ENCODE data around the gene CLASP1.

DNA sequence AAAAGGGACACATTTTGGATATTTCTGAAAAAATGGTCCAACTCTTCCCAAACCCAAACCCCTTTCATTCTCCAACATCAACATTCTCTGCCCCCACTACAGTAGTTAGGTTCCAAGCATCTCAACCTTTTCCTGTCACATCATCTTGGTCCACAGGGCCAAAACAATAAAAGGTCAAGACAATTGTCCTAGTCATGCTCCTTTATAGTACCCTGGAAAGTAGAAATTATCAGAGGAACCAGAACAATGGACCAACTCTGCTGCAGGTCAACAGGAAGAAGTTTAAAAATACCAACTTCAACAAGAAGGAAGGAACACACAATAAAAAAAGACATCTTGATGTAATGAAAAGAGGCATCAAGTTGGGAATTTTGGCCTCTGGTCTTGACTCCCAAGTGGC lies 36.1 kb downstream of the CLASP1 start:
- TF ChIP-seq, protein P1, sequence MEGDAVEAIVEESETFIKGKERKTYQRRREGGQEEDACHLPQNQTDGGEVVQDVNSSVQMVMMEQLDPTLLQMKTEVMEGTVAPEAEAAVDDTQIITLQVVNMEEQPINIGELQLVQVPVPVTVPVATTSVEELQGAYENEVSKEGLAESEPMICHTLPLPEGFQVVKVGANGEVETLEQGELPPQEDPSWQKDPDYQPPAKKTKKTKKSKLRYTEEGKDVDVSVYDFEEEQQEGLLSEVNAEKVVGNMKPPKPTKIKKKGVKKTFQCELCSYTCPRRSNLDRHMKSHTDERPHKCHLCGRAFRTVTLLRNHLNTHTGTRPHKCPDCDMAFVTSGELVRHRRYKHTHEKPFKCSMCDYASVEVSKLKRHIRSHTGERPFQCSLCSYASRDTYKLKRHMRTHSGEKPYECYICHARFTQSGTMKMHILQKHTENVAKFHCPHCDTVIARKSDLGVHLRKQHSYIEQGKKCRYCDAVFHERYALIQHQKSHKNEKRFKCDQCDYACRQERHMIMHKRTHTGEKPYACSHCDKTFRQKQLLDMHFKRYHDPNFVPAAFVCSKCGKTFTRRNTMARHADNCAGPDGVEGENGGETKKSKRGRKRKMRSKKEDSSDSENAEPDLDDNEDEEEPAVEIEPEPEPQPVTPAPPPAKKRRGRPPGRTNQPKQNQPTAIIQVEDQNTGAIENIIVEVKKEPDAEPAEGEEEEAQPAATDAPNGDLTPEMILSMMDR (IDR thresholded peaks at IDR 0.05), result no peak
- TF ChIP-seq EZH2phosphoT487 (IDR thresholded peaks at IDR 0.05), result no peak
